ENCODE results near the gene NHEJ1.

The NHEJ1 gene

DNA sequence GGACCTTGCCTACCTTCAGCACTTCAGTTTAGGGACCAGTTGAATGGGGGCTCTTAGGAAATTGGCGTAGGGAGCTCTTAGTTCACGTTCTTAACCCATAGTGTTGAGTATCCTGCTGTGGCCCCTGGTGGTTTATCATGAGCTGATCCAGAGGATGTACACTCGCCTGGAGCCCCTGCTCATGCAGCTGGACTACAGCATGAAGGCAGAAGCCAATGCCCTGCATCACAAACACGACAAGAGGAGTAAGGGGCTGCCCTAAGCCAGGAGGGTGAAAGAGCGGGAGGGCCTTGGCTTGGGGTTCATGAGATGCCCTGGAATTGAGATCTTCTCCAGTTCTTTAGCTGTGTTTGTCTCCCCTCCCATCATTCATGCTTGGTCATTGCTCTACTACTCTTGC, 20.3 kb upstream of the NHEJ1 start:
- Histone ChIP-seq H3K4me3 (ENCODE audit: low read length in 2 of 2) (no peak overlapping the region), H3K27ac (ENCODE audit: low read length) (no peak overlapping the region), H3K4me1 (ENCODE audit: control insufficient read depth, insufficient read depth, low read length) (peaks cover 38% of the 10 kb centered on the region), H3K9ac (ENCODE audit: low read length in 2 of 2) (no peak overlapping the region), H3K27me3 (ENCODE audit: control insufficient read depth in 1 of 2, insufficient read depth in 2 of 2, low read length in 2 of 2) (no peaks in the 10 kb centered on the region), H3K9me3 (ENCODE audit: control insufficient read depth in 2 of 2, low read length in 2 of 2) (no peaks in the 10 kb centered on the region), H3K36me3 (ENCODE audit: control insufficient read depth in 2 of 2, insufficient read depth in 2 of 2, low read length in 2 of 2) (peaks cover 44 to 45% of the 10 kb centered on the region in 2 donors)

DNA sequence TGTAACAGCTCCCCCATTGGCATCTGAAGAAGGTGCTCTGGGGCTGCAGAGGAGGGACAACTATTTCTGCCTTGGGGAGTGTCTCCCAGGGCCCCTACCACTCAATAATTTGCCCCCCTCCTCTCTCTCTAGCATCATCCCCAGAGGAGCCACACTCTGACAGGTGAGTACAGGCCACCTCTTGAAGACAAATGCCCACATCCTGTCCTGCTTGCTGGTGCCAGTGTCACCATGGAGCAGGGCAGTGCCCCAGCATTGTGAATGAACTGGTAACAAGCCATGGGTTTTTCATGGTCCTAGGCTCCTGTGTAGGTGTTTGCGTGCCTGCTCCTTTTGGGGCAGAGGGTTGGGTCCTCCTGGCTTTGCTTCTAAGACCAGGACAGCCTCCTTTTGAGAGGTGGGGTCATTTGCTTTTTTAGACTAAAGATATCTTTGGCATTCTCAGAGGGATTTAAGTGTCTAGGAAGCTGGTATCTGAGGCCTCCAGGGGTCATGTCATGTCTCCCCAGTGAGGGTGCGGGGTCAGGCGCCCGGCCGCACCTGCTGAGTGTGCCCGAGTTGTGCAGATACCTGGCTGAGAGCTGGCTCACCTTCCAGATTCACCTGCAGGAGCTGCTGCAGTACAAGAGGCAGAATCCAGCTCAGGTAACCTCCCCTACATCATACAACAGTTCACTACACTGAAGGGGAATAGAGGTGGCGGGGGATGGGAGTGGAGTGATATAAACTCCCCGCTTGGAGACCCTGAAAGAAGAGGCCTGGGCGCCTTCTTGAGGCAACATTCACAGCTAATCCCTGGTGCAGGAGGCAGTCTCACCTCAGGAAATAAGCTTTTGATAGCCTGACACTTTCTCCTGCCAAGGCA, 19.2 kb upstream of the NHEJ1 start:
- H3K27me3 ChIP-seq (ENCODE audit: control insufficient read depth in 1 of 2, insufficient read depth in 2 of 2, low read length in 2 of 2), result no peaks in the 10 kb centered on the region
- peak overlapping the region in 1 of 2 donors; percentile 82 for H3K9ac ChIP-seq (ENCODE audit: low read length in 2 of 2)
- H3K4me1 ChIP-seq (ENCODE audit: control insufficient read depth, insufficient read depth, low read length), result peaks cover 46% of the 10 kb centered on the region
- H3K27ac ChIP-seq (ENCODE audit: low read length), result no peak overlapping the region
- peak overlapping the region in 1 of 2 donors; percentile 93 for H3K4me3 ChIP-seq (ENCODE audit: low read length in 2 of 2)
- H3K36me3 ChIP-seq (ENCODE audit: control insufficient read depth in 2 of 2, insufficient read depth in 2 of 2, low read length in 2 of 2), result peaks cover 45 to 46% of the 10 kb centered on the region in 2 donors
- H3K9me3 ChIP-seq (ENCODE audit: control insufficient read depth in 2 of 2, low read length in 2 of 2), result no peaks in the 10 kb centered on the region

DNA sequence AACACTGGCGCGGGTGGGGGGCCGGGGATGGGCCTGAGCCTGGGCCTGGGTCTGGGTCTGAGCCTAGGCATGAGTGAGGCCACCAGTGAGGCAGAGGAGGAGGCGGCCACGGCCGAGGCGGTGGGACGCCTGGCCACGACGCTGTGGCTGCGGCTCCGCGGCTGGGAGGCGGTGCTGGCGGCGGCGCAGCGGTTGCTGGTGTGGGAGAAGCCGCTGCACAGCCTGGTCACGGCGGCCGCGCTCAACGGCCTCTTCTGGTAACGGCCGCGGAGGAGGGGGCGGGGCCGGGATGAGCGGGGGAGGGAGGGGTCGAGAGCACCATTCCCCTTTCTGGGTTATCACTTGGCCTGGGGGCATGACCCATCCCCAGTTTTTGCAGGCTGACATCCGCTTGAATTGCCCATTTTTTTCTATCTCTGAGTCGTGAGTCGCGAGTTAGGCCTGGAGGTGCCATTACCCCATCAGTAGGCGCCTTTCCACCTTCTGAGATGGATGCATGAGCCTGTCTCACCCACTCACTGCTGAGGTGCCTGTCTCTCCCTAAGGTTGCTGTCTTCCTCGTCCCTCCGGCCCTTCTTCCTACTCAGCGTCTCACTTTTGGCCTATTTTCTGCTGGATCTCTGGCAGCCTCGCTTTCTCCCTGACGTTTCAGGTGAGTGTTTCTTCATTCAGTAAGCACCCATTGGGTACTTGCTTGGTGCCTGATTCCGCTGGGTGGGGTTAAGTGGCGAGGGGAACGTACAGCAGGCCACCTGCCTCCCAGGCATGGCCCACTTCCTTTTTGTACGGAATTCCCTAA, 18.0 kb upstream of the NHEJ1 start:
- Histone ChIP-seq H3K4me3 (ENCODE audit: low read length in 2 of 2) (peak overlapping the region; percentile 67 to 93), H3K4me1 (ENCODE audit: control insufficient read depth, insufficient read depth, low read length) (peaks cover 50% of the 10 kb centered on the region), H3K27me3 (ENCODE audit: control insufficient read depth in 1 of 2, insufficient read depth in 2 of 2, low read length in 2 of 2) (no peaks in the 10 kb centered on the region), H3K36me3 (ENCODE audit: control insufficient read depth in 2 of 2, insufficient read depth in 2 of 2, low read length in 2 of 2) (peaks cover 51% of the 10 kb centered on the region in 2 donors), H3K27ac (ENCODE audit: low read length) (peak overlapping the region; percentile 99), H3K9me3 (ENCODE audit: control insufficient read depth in 2 of 2, low read length in 2 of 2) (no peaks in the 10 kb centered on the region), H3K9ac (ENCODE audit: low read length in 2 of 2) (peak overlapping the region; percentile 82 to 99)

DNA sequence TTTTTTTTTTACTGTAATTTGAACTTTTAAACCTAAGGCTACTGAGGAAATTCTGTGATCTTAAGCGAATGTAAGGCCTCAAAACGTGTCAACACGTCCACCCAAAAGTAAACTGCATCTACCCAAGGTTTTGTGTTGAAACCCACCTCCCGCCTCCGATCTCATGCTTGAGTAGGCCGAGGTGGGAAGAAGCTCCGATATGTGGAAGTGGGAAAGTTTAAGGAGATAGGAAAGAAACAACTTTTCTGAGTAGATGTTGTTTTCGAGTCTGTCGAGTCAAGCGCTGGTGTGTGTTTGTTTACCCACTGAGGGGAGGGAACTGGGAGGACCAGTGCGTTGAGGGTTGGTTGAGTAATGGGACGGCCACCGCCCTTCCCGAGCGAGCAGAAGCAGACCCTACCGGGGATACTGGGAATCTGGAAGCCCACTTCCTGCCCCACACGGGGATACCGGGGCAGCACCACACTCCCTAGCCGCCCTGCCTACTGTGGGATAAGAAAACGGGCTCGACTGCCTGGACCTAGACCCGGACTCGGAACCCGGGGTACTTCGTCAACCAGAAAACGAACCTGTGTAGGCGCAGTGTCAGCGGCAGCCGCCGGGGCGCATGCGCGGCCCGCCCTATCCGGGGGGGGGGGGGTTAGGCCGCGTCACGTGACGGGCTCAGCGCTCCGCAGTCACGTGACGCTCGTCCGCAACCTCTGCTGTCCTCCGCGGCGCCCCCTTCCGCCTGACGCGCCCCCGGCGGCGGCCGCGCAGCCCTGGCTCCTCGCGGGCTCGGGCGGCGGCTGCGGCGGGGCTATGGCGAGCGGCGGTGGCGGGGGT, 17.1 kb upstream of the NHEJ1 start, which contains the start of gene RETREG2:
RETREG2 (plus strand) TSS at position 724 of the 825 bp plus-strand sequence; CDS start at position 802, 78 bp downstream.
- Histone ChIP-seq H3K9me3 (ENCODE audit: control insufficient read depth in 2 of 2, low read length in 2 of 2) (no peaks in the 10 kb centered on the region), H3K27me3 (ENCODE audit: control insufficient read depth in 1 of 2, insufficient read depth in 2 of 2, low read length in 2 of 2) (no peaks in the 10 kb centered on the region), H3K4me1 (ENCODE audit: control insufficient read depth, insufficient read depth, low read length) (peaks cover 50% of the 10 kb centered on the region), H3K27ac (ENCODE audit: low read length) (peak within 1 kb of the TSS; percentile 99), H3K4me3 (ENCODE audit: low read length in 2 of 2) (peak within 1 kb of the TSS; percentile 88 to 93), H3K9ac (ENCODE audit: low read length in 2 of 2) (peak within 1 kb of the TSS; percentile 99), H3K36me3 (ENCODE audit: control insufficient read depth in 2 of 2, insufficient read depth in 2 of 2, low read length in 2 of 2) (peaks cover 47 to 51% of the 10 kb centered on the region in 2 donors)

DNA sequence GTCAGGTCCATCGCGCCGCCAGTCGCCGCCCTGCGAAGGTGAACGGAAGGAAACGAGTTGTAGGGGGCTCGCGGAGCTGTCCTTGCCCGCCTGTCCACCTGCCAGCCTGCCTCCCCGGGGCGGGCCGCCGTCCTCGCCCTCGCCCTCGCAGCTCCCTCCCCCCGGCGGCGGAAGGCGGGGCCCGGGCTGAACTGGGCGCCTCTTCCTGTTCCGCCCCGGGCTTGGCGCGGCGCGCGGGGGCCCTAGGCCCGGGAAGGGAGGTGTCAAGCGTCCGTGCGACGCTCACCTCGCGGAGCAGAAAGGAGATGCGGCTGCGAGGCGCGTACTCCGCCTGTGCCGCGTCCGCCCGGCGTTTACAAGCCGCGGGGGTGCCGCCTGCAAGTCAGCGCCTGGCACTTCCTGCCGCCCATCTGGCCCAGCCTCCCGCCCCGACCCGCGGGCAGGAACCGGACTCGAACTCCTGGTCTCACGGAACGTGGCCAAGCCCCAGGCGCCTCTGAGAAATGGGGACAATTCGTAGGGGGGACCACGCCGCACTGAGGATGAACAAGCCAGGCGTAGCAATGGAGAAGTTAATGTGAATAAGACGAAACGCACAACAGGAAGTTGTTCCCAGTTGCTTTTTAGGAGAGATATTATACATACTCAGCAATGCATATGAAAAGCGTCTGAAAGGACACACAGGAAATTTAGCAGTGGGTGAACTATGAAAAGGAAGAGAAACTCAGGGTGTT, 16.4 kb upstream of the NHEJ1 start, which contains the start of gene CNPPD1:
CNPPD1 (minus strand) TSS at position 108 of the 734 bp plus-strand sequence; CDS start at position 11, 97 bp downstream.
- no peaks in the 10 kb centered on the region for H3K9me3 ChIP-seq (ENCODE audit: control insufficient read depth in 2 of 2, low read length in 2 of 2)
- peak within 1 kb of the TSS; percentile 88 to 93 for H3K4me3 ChIP-seq (ENCODE audit: low read length in 2 of 2)
- peaks cover 50% of the 10 kb centered on the region for H3K4me1 ChIP-seq (ENCODE audit: control insufficient read depth, insufficient read depth, low read length)
- H3K9ac ChIP-seq (ENCODE audit: low read length in 2 of 2), result peak within 1 kb of the TSS; percentile 99
- H3K36me3 ChIP-seq (ENCODE audit: control insufficient read depth in 2 of 2, insufficient read depth in 2 of 2, low read length in 2 of 2), result peaks cover 40 to 48% of the 10 kb centered on the region in 2 donors
- H3K27ac ChIP-seq (ENCODE audit: low read length), result peak within 1 kb of the TSS; percentile 99
- H3K27me3 ChIP-seq (ENCODE audit: control insufficient read depth in 1 of 2, insufficient read depth in 2 of 2, low read length in 2 of 2), result no peaks in the 10 kb centered on the region

DNA sequence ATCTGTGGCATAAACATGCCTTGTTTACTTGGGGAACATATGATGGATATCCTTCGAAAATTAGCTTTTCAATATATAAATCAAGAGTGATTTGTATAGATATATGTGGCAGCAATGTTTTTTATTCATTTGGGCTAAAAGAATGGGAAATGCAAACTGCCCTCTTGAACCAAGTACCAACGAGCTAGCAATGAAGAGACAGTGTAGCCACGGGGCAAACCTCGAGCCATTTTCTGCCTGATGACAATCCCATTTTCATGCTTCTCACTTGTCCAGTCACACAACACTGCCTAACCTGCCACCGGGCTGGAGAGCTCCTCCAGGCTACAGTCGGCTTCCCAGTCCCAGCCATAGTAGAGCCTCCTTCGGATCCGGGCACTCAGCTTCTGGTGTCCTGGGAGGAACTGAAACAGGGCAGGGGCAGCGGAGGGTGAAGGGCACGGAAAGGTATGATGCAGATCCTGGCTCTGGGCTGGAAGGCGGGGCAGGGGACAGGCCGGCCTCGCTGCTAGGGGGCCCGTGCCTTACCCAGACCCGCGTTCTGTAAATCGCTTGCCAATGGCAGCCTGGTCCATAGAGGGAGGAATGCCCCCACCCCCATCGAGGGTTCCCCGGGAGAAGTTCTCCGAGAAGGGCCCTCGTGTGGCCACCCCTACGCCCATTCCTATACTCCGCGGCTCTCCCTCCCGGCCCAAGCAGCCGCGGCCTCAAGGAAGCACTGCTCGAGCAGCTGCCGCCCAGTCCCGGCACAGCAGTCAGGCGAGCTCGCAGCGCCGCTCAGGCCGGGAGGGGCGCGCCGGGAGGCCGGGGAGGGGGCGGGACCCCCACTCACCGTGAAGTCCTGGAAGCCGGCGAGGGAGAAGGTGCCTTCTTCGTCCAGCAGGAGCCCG, 15.6 kb upstream of the NHEJ1 start:
- Histone ChIP-seq H3K27ac (ENCODE audit: low read length) (peak overlapping the region; percentile 99), H3K9me3 (ENCODE audit: control insufficient read depth in 2 of 2, low read length in 2 of 2) (no peaks in the 10 kb centered on the region), H3K36me3 (ENCODE audit: control insufficient read depth in 2 of 2, insufficient read depth in 2 of 2, low read length in 2 of 2) (peaks cover 32 to 41% of the 10 kb centered on the region in 2 donors), H3K27me3 (ENCODE audit: control insufficient read depth in 1 of 2, insufficient read depth in 2 of 2, low read length in 2 of 2) (no peaks in the 10 kb centered on the region), H3K4me3 (ENCODE audit: low read length in 2 of 2) (peak overlapping the region; percentile 88 to 93), H3K9ac (ENCODE audit: low read length in 2 of 2) (peak overlapping the region; percentile 99), H3K4me1 (ENCODE audit: control insufficient read depth, insufficient read depth, low read length) (peaks cover 53% of the 10 kb centered on the region)

DNA sequence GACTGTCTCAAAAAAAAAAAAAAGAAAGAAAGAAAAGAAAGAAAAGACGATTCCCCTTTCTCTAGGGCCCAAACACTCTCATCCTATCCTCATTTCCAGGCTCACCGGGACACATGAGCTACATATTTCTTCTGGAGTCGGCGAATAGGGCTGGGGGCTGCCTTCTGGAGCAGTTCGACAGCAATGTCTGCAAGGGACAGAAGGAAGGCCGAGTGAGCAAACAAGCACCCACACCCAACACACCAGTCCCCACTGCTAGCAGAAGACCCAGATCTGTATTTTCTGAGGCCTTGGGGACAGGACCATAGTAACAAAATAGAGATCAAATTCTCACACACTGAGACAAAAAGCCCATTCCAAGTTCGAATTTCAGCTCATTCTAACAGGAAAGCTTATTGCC, 14.9 kb upstream of the NHEJ1 start:
- Histone ChIP-seq H3K27me3 (ENCODE audit: control insufficient read depth in 1 of 2, insufficient read depth in 2 of 2, low read length in 2 of 2) (no peaks in the 10 kb centered on the region), H3K27ac (ENCODE audit: low read length) (no peak overlapping the region), H3K4me1 (ENCODE audit: control insufficient read depth, insufficient read depth, low read length) (peaks cover 51% of the 10 kb centered on the region), H3K4me3 (ENCODE audit: low read length in 2 of 2) (peak overlapping the region; percentile 88 to 93), H3K9me3 (ENCODE audit: control insufficient read depth in 2 of 2, low read length in 2 of 2) (no peaks in the 10 kb centered on the region), H3K9ac (ENCODE audit: low read length in 2 of 2) (peak overlapping the region; percentile 99), H3K36me3 (ENCODE audit: control insufficient read depth in 2 of 2, insufficient read depth in 2 of 2, low read length in 2 of 2) (peaks cover 25 to 34% of the 10 kb centered on the region in 2 donors)

DNA sequence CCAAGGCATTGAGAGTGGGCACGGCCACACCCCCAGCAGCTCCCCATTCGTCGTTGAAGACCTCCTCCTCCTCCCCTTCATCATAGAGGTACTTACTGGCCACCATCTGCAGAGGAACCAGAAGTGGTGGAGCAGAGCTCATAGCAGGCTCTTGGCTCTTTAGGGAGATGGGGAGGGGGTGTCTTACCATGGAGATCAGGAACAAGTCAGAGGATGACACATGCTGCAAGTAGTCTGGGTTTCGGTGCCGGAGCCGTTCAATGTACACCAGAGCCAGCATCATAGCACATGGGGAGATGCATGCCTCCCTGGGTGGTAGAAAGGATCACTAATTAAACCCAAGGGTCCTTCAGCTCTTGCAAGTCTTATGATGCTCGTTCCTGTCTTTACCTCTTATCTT, 14.2 kb upstream of the NHEJ1 start:
- H3K36me3 ChIP-seq (ENCODE audit: control insufficient read depth in 2 of 2, insufficient read depth in 2 of 2, low read length in 2 of 2), result peaks cover 19 to 27% of the 10 kb centered on the region in 2 donors
- peak overlapping the region in 1 of 2 donors; percentile 29 for H3K9ac ChIP-seq (ENCODE audit: low read length in 2 of 2)
- no peaks in the 10 kb centered on the region for H3K27me3 ChIP-seq (ENCODE audit: control insufficient read depth in 1 of 2, insufficient read depth in 2 of 2, low read length in 2 of 2)
- no peak overlapping the region for H3K27ac ChIP-seq (ENCODE audit: low read length)
- H3K4me3 ChIP-seq (ENCODE audit: low read length in 2 of 2), result no peak overlapping the region
- peaks cover 46% of the 10 kb centered on the region for H3K4me1 ChIP-seq (ENCODE audit: control insufficient read depth, insufficient read depth, low read length)
- H3K9me3 ChIP-seq (ENCODE audit: control insufficient read depth in 2 of 2, low read length in 2 of 2), result no peaks in the 10 kb centered on the region

DNA sequence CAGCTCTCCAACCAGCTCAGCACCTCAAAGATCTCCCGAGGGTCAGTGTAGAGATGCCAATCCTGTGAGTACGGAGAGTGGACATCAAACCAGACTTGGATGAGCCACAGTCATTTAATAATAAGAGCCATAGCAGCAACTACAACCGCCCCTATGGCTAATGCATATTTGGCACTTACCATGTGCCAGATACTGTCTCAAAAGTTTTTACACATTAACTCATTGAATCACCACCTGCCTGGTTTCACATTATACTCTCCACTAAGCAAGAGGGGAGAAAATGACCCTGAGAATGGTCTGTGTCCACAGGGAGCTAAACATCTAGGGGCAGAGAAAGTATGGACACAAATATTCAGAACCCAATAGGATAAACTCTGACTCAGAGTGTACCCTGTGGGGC, 13.5 kb upstream of the NHEJ1 start:
- H3K4me1 ChIP-seq (ENCODE audit: control insufficient read depth, insufficient read depth, low read length), result peaks cover 40% of the 10 kb centered on the region
- no peaks in the 10 kb centered on the region for H3K27me3 ChIP-seq (ENCODE audit: control insufficient read depth in 1 of 2, insufficient read depth in 2 of 2, low read length in 2 of 2)
- H3K27ac ChIP-seq (ENCODE audit: low read length), result no peak overlapping the region
- H3K36me3 ChIP-seq (ENCODE audit: control insufficient read depth in 2 of 2, insufficient read depth in 2 of 2, low read length in 2 of 2), result peaks cover 15 to 24% of the 10 kb centered on the region in 2 donors
- H3K9ac ChIP-seq (ENCODE audit: low read length in 2 of 2), result no peak overlapping the region
- H3K4me3 ChIP-seq (ENCODE audit: low read length in 2 of 2), result no peak overlapping the region
- H3K9me3 ChIP-seq (ENCODE audit: control insufficient read depth in 2 of 2, low read length in 2 of 2), result no peaks in the 10 kb centered on the region

Data from stomach smooth muscle (tissue), 2 donors.